Chondrocyte (in vitro differentiated cells): ENCODE measurements around the gene FBXL12. TPM values are rescaled to one million over a fixed set of nuclear protein-coding genes. Genes with fewer than 3 reads are reported as not detected.

Source experiments
- DNase-seq: peaks from one replicate; pipeline ENCODE4 v3.0.0; 2021; ENCODE audit warnings: mixed read lengths, low spot score
- H3K27ac Mint-ChIP-seq: one replicate; pipeline ENCODE4 v1.8.0; 2021; ENCODE audit warnings: mild to moderate bottlenecking, moderate library complexity, mixed read lengths; ENCODE audit not compliant: unreplicated experiment
- H3K27me3 Mint-ChIP-seq: 2 replicates; pipeline ENCODE4 v1.8.0; 2021; ENCODE audit warnings: low read depth, mixed read lengths
- H3K36me3 Mint-ChIP-seq: 2 replicates; pipeline ENCODE4 v1.8.0; 2021; ENCODE audit warnings: low read depth, mixed read lengths
- H3K4me1 Mint-ChIP-seq: 2 replicates; pipeline ENCODE4 v1.8.0; 2021; ENCODE audit warnings: low read depth, mild to moderate bottlenecking, mixed read lengths
- H3K4me3 Mint-ChIP-seq: one replicate; pipeline ENCODE4 v1.8.0; 2021; ENCODE audit warnings: mild to moderate bottlenecking, moderate library complexity, mixed read lengths; ENCODE audit not compliant: unreplicated experiment
- H3K9me3 Mint-ChIP-seq: 2 replicates; pipeline ENCODE4 v1.8.0; 2021; ENCODE audit warnings: low read depth, mixed read lengths
- CTCF ChIP-seq: fragments of 200-600 bp; sonication (generic); IDR thresholded peaks from 2 replicates; pipeline ENCODE4 v1.5.0; 2021; ENCODE audit warnings: antibody characterized with exemption, mild to moderate bottlenecking, moderate library complexity
- total RNA-seq: library from RNA; stranded (reverse); gene quantifications from 3 replicates; pipeline ENCODE4 v1.2.1, GENCODE V29; 2021

Gene FBXL12
- total RNA-seq, 1 donor from 2014 or later = 26.7 TPM

GRCh38 chr19:9860407-9860806 lies 41.5 kb upstream of the FBXL12 start:
- Mint-ChIP-seq H3K4me3 (no peak overlapping the region), H3K27me3 (no peaks in the 10 kb centered on the region), H3K27ac (no peak overlapping the region), H3K36me3 (peaks cover 8% of the 10 kb centered on the region), H3K4me1 (no peaks in the 10 kb centered on the region), H3K9me3 (no peaks in the 10 kb centered on the region)
- no peak for TF ChIP-seq CTCF
- DNase-seq = no peak

- no peaks in the 10 kb centered on the region for H3K9me3 Mint-ChIP-seq
- no peak for DNase-seq
- H3K27ac Mint-ChIP-seq = no peak overlapping the region
- no peak for TF ChIP-seq CTCF
- H3K36me3 Mint-ChIP-seq = peaks cover 13% of the 10 kb centered on the region
- peaks cover under 1% of the 10 kb centered on the region for H3K4me1 Mint-ChIP-seq
- no peaks in the 10 kb centered on the region for H3K27me3 Mint-ChIP-seq
- no peak overlapping the region for H3K4me3 Mint-ChIP-seq
These were observed 39.9 kb upstream of the FBXL12 start for GRCh38 chr19:9858766-9859165.

- H3K4me1 Mint-ChIP-seq = peaks cover 7% of the 10 kb centered on the region
- peaks cover 13% of the 10 kb centered on the region for H3K36me3 Mint-ChIP-seq
- no peaks in the 10 kb centered on the region for H3K9me3 Mint-ChIP-seq
- H3K27me3 Mint-ChIP-seq = no peaks in the 10 kb centered on the region
- no peak for DNase-seq
- TF ChIP-seq CTCF = no peak
- H3K27ac Mint-ChIP-seq = no peak overlapping the region
- no peak overlapping the region for H3K4me3 Mint-ChIP-seq
These were observed 39.3 kb upstream of the FBXL12 start for GRCh38 chr19:9857920-9858746.

- H3K27me3 Mint-ChIP-seq = no peaks in the 10 kb centered on the region
- H3K4me3 Mint-ChIP-seq = no peak overlapping the region
- H3K4me1 Mint-ChIP-seq = peaks cover 13% of the 10 kb centered on the region
- DNase-seq = no peak
- H3K36me3 Mint-ChIP-seq = peaks cover 13% of the 10 kb centered on the region
- H3K27ac Mint-ChIP-seq = no peak overlapping the region
- H3K9me3 Mint-ChIP-seq = no peaks in the 10 kb centered on the region
- no peak for TF ChIP-seq CTCF
These were observed 38.3 kb upstream of the FBXL12 start for GRCh38 chr19:9857076-9857721.

GRCh38 chr19:9856609-9857008 lies 37.7 kb upstream of the FBXL12 start:
- Mint-ChIP-seq H3K36me3 (peaks cover 13% of the 10 kb centered on the region), H3K27me3 (no peaks in the 10 kb centered on the region), H3K4me3 (no peak overlapping the region)

More at GRCh38 chr19:9856609-9857008, 37.7 kb upstream of the FBXL12 start:
- peaks cover 13% of the 10 kb centered on the region for H3K4me1 Mint-ChIP-seq
- TF ChIP-seq CTCF = no peak
- DNase-seq = no peak
- H3K9me3 Mint-ChIP-seq = no peaks in the 10 kb centered on the region
- H3K27ac Mint-ChIP-seq = no peak overlapping the region
